ENCODE results near the gene BCOR. TPM values are rescaled to one million over a fixed set of nuclear protein-coding genes. Genes with fewer than 3 reads are reported as not detected.

The BCOR gene
- total and polyA plus RNA-seq, 2 of the 4 experiments (the other 2 are of a cell fraction): 7.5 to 9.0 TPM

GRCh38 chrX:40107291-40108161 is 9.8 kb upstream of the BCOR start:
- POLR2A ChIA-PET (ENCODE audit: unreplicated experiment): no interaction called here

More at GRCh38 chrX:40107291-40108161, 9.8 kb upstream of the BCOR start:
- H4K5ac ChIP-seq (ENCODE audit: low read depth, low read length): no peak overlapping the region
- TF ChIP-seq RCOR1 (IDR thresholded peaks at IDR 0.05; ENCODE audit: insufficient replicate concordance, low read length) (no peak), USF2 (IDR thresholded peaks at IDR 0.05; ENCODE audit: low read depth, low read length) (no peak), SMC3 (IDR thresholded peaks at IDR 0.05; ENCODE audit: low read depth, low read length) (no peak), FOS (IDR thresholded peaks at IDR 0.05; ENCODE audit: low read depth, low read length) (no peak), BHLHE40 (IDR thresholded peaks at IDR 0.05; ENCODE audit: low read depth, low read length) (no peak), NFE2L2 (IDR thresholded peaks at IDR 0.05; ENCODE audit: low read depth, low read length) (no peak)
- peaks cover 4% of the 10 kb centered on the region; the same call in 1 of the 2 replicates for H3K27me3 ChIP-seq (ENCODE audit: control insufficient read depth, insufficient read depth, low read length)
- no peak overlapping the region for H2BK20ac ChIP-seq (ENCODE audit: low read depth, low read length)
- peak overlapping the region; percentile 29 for H2AK9ac ChIP-seq (replicated peaks; ENCODE audit: low read depth, low read length, poor library complexity)
- no peak overlapping the region for H3K4me2 ChIP-seq (ENCODE audit: low read depth, low read length)
- H3K79me1 ChIP-seq (ENCODE audit: low read depth in 1 of 2, low read length in 2 of 2): no peaks in the 10 kb centered on the region; a peak in 1 of 4 replicates
- no TSS peak for BruUV-seq (replicated peaks)
- H3K9me3 ChIP-seq (ENCODE audit: control insufficient read depth, insufficient read depth, low read length): no peaks in the 10 kb centered on the region
- H2BK5ac ChIP-seq (ENCODE audit: low read depth, low read length, poor library complexity, severe bottlenecking): no peak overlapping the region
- H3K4ac ChIP-seq (ENCODE audit: low read depth, low read length): peak overlapping the region; percentile 77; the same call in 1 of the 2 replicates
- no peak overlapping the region for H3K27ac ChIP-seq (ENCODE audit: insufficient read depth, low read length)
- no peak for DNase-seq
- in situ Hi-C loops (cut with MboI; ENCODE audit: low sequenced_read_pairs): loop anchor here (5.0 kb wide), 1 partner anchor 65 kb away; no protein-coding TSS in a partner anchor
- no peak overlapping the region for H2AK5ac ChIP-seq (ENCODE audit: low read depth, low read length)
- H3K4me1 ChIP-seq (ENCODE audit: control insufficient read depth, insufficient read depth, low read length): peaks cover 10% of the 10 kb centered on the region
- intact Hi-C loops (cut with micrococcal nuclease): loop anchor here (5.0 kb wide), 2 partner anchors 35 to 140 kb away; no protein-coding TSS in a partner anchor
- no peak overlapping the region for H3K23ac ChIP-seq (ENCODE audit: low read depth, low read length)
- ATAC-seq (ENCODE audit: low read depth): no peak
- CTCF ChIA-PET: no interaction called here
- no peaks in the 10 kb centered on the region for H4K20me1 ChIP-seq (ENCODE audit: insufficient read depth, low read length)
- H2AFZ ChIP-seq (replicated peaks; ENCODE audit: low read length, poor library complexity): peak overlapping the region; percentile 72
- H4K8ac ChIP-seq (ENCODE audit: low read depth in 2 of 2, low read length in 2 of 2): peak overlapping the region in 1 of 2 experiments; percentile 88; a peak in 2 of 4 replicates
- no peaks in the 10 kb centered on the region for H3K36me3 ChIP-seq (ENCODE audit: control insufficient read depth, insufficient read depth, low read length)
- H3K9me1 ChIP-seq (ENCODE audit: insufficient read depth, low read length): no peaks in the 10 kb centered on the region
- WGBS, 2 experiments (ENCODE audit: extremely low coverage in 2 of 2, insufficient read length in 1 of 2): 24% methylated on average over 21 of the region's 76 CpGs; no CpG with 5 or more reads in 1 of the 2 experiments
- H2BK15ac ChIP-seq (ENCODE audit: low read depth, low read length): no peak overlapping the region
- H3K14ac ChIP-seq (replicated peaks; ENCODE audit: low read depth, low read length): no peak overlapping the region
- H3K56ac ChIP-seq (ENCODE audit: extremely low read depth, insufficient read depth, low read length): no peak overlapping the region
- no peak overlapping the region for H3K9ac ChIP-seq (ENCODE audit: low read depth, low read length)
- dilution Hi-C loops (cut with HindIII; ENCODE audit: low sequenced_read_pairs, unreplicated experiment): no loop called here
- no peak overlapping the region for H3K18ac ChIP-seq (ENCODE audit: low read depth, low read length)
- H3K4me3 ChIP-seq (ENCODE audit: insufficient read depth, low read depth, low read length): no peak overlapping the region
- no peak overlapping the region for H2BK120ac ChIP-seq (ENCODE audit: low read depth, low read length)
- no peak overlapping the region for H4K91ac ChIP-seq (ENCODE audit: insufficient read depth, low read depth, low read length)
